Ovary (tissue), 9 donors: ENCODE results near the gene CCDC144A. TPM values are rescaled to one million over a fixed set of nuclear protein-coding genes. Genes with fewer than 3 reads are reported as not detected.

Experiments used
- polyA plus RNA-seq, 2 donors: library from polyadenylated mRNA; stranded (reverse); fragments of 200-250 nt in 1 of 2; fragments of 350-450 nt in 1 of 2; fragmentation: Illumina TruSeq in 1 of 2; extraction: RNeasy Lipid Tissue Mini Kit (QIAGEN cat#74804) in 1 of 2; gene quantifications; one replicate each; pipeline ENCODE4 v1.2.3, GENCODE V29; 2013 to 2014
- small RNA-seq: library from RNA; depleted of rRNA; stranded (forward); fragments of <200 nt; gene quantifications from one replicate; pipeline ENCODE3, GENCODE V24; 2016
- total RNA-seq, 7 donors: library from RNA; depleted of rRNA in 2 of 7; stranded (reverse); fragments of >200 nt in 2 of 7; fragmentation: NEBNext Ultra II Directional in 3 of 7; extraction: Animal tissue kit (Norgen Biotek cat#: 25700) in 3 of 7; gene quantifications; one replicate each; pipeline versions ENCODE4 v1.1.0 to v1.2.4, GENCODE V29; 2016 to 2023
- donor health status: DM: no; HTN: no; CAD: no; lungs with moderate emphysema.
- donor health status: DM: no; HTN: no; CAD: no.
- donor health status: Bipolar disorder and iron deficiency.
- donor health status: DM: yes; HTN: yes; CAD: no.
- donor health status: DM: no; HTN: no; CAD: no.
- donor health status: DM: yes; HTN: yes; CAD: no.

CCDC144A gene
- total and polyA plus RNA-seq, 9 donors, result 0.28 to 13.8 (median 1.2) TPM

Small RNA genes lying within 50 kb of the gene (small RNA-seq; reads per million reads assigned to genes)
- gene AC022596.1 (not detected), gene RNU6-405P (not detected)

Other genes with a start within 250 kb of the CCDC144A start
- gene LRRC75A, start 198.0 kb upstream of the CCDC144A start, total RNA-seq, result 1 to 10 TPM; 1.0 to 8.1 (median 4.1) TPM
- gene LRRC75A, start 198.0 kb upstream of the CCDC144A start, polyA plus RNA-seq, result 10 to 100 TPM in 1 of 2 donors, 1 to 10 TPM in 1; 2.2 to 12.5 TPM
- 10 to 100 TPM in 2 of 7 donors, 1 to 10 TPM in 5; 2.8 to 11.4 (median 8.4) TPM for gene ZNF287, start 121.0 kb upstream of the CCDC144A start, total RNA-seq
- gene ZNF287, start 121.0 kb upstream of the CCDC144A start, polyA plus RNA-seq, result 1 to 10 TPM; 3.9 to 5.3 TPM
- gene ZNF624, start 36.4 kb upstream of the CCDC144A start, total RNA-seq, result 10 to 100 TPM in 1 of 7 donors, 1 to 10 TPM in 6; 1.8 to 10.1 (median 7.9) TPM
- gene ZNF624, start 36.4 kb upstream of the CCDC144A start, polyA plus RNA-seq, result 1 to 10 TPM; 3.7 TPM